Measurements from ENCODE around the gene DNTT.

The DNTT gene

DNA sequence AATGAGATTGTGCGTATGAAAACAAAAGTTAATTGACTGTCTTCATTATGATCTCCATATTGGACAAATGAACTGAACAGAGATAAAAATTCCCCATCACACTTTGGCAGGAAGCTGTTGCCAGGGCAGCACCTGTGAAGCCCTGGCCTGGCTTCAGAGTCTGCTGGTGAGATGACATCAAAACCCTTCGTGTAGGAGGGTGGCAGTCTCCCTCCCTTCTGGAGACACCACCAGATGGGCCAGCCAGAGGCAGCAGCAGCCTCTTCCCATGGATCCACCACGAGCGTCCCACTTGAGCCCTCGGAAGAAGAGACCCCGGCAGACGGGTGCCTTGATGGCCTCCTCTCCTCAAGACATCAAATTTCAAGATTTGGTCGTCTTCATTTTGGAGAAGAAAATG is at the start of gene DNTT:
TSS of gene DNTT (plus strand) at position 205 of the 400 bp plus-strand sequence. CDS start at position 269, 64 bp downstream.
- DNase-seq (ENCODE audit: low spot score): no peak

GRCh38 chr10:96254976-96255375 is 49.3 kb upstream of the DNTT start:
- DNase-seq (ENCODE audit: low spot score): no peak

DNA sequence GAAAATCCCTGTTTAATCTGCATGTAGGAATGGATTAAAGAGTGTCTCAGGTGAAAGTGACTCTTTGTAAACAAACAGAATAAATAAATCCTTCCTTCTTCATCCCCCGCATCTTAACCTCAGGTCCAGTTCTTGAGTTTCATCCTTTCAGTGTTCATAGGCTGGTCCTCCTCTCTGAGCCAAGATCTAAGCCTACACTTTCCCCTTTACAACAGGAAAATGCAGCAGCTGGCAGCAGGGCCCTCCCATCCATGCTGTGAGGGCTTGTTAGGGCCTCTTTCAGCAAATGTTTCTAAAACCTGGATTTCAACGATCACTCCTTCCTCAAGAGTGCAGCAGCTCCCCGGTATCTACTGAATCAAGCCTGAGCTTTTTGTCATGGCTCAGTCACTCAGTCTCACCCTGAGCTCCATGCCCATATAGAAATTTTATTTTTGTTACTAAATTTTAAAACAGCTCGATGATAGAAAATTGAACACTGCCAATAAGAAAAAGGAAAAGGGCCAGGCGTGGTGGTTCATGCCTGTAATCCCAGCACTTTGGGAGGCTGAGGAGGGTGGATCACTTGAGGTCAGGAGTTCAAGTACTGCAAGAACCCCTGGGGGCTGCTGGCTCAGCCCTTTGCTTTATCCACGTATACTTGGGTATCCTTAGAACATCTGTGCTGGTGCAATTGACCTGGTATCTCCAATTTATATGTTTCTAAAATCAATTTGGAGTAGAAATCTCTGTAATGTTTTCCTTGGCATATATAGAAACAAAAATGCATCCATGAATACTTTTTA is 48.5 kb upstream of the DNTT start:
- DNase-seq (ENCODE audit: low spot score): no peak

DNA sequence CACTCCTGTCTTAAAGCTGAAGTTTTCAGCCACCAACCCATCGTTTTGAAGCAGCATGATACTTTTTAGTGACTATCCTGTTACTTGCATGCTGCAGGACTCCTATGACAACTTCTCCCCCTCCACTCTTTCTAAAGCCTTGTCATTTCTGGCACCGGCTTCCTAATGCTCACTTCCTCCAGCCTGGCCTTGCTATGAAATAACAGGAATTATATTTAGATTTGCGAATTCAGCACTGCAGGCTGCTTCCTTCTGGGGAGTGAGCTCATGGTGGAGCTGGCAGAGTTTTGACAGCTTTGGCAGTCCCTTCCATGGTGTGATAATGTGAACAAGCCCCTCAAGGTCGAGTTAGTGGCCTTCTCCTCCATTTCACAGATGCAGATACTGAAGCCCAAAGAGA is 46.3 kb upstream of the DNTT start:
- DNase-seq (ENCODE audit: low spot score): no peak

DNA sequence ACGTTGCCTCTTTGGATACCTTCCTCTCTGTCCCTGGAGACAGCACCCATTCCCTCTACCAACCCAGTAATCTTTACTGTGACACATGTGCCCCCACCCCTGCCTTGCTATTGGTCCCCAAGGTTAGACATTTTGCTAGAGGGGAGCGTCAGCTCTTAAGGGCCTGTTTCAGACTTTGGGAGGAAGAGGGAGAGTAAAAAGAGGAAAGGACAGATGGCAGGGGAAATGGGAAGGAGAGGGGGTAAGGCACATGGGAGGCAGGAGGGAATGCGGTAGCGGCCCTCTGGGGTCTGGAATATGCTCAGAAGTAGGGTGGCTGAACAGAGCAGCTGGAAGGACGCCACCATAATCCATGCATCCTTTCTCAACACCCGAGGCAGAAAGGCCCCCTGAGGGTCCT is 45.1 kb upstream of the DNTT start:
- DNase-seq (ENCODE audit: low spot score): no peak

DNA sequence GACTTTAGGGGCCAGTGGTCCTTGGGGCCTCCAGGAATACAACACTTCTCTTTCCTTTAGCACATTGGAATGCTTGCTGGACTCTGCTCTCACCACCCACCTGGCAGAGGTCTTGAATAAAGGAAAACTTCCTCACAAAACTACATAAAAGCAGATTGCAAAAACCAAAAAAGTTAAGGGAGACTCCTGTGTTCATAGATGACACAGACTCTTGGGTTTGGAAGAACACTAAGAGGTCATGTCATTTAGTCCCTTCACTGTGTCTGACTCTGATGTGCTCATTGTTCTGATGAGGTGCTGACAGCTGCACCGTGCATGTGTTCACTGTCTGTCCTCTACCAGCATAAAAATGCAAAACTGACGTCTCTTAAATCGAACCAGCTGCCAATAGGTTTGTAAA is 44.2 kb upstream of the DNTT start:
- DNase-seq (ENCODE audit: low spot score): no peak

- no peak for DNase-seq (ENCODE audit: low spot score)
Observed at GRCh38 chr10:96261132-96261531, 43.1 kb upstream of the DNTT start.

GRCh38 chr10:96261930-96262329 is 42.3 kb upstream of the DNTT start:
- no peak for DNase-seq (ENCODE audit: low spot score)

- DNase-seq (ENCODE audit: low spot score): no peak
Observed at GRCh38 chr10:96263176-96263575, 41.1 kb upstream of the DNTT start.

DNA sequence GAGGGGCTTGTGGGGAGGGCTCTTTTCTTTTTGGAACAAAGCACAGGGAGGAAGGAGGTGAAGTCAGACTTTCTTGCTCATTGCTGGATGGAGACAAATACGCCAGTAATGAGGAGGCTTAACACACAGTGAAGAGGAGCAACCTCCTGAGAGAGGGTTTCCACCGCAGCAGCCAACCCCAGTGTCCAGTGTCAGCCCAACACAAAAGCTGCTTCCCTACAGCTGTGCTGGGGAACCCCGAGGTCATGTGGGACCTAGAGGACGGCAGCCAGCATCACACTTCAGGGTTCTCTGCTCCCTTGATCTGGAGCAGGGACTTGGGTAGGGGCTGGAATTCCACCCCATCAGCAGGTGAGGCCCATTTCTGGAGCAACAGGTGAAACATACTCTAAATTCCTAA is 40.6 kb upstream of the DNTT start:
- DNase-seq (ENCODE audit: low spot score): no peak

GRCh38 chr10:96264938-96265337 is 39.3 kb upstream of the DNTT start:
- DNase-seq (ENCODE audit: low spot score): no peak

GRCh38 chr10:96266118-96266770 is 38.0 kb upstream of the DNTT start:
- no peak for DNase-seq (ENCODE audit: low spot score)

DNA sequence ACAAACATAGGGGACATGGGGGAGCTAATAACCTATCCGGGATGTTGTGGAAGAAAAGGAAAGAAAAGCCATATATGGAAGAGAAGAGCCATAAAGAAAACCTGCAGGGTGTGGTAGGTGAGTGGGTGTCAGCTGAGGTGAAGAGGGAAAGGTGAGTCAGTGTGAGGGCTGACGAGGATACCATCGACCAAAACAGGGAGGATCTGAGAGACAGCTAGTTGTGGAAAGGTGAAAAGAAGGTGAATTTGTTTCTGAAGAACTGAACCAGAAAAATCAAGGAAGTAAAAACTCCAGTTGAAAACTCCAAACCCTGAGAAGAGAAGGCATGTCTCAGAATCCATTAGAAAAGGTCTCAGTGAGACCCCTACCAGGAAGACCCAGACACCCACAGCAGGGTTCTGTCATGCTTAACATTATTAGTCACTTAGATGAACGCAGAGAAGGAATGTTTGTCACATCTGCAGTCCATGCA is 37.0 kb upstream of the DNTT start:
- no peak for DNase-seq (ENCODE audit: low spot score)

DNA sequence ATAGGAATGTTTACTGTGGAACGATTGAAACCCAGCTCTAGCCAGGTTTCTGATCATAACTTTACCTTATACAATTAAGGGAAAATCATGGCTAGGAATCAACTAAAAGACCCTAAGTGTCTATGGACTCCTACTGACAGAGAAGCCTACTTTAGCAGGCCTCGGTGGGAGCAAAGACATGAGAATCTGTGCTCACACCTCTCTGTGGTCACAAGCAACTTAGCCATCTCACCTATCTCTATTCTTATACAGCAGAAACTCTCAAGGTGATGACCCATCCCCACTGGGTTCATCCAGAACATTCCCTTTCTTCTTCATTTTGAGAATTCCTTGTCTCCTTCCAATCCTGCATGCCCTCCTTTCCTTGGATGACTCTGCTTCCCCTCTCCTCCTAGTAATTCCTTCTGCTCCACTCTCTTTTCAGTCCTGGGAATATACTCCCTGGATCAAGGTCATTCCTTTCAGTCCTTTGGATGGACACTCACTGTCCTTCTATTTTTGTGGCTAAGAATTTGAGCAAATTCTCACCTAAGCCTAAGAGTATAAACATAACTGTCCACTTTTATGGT is 35.8 kb upstream of the DNTT start:
- DNase-seq (ENCODE audit: low spot score): no peak

- DNase-seq (ENCODE audit: low spot score): no peak
Observed at GRCh38 chr10:96269438-96270300, 34.6 kb upstream of the DNTT start.

DNA sequence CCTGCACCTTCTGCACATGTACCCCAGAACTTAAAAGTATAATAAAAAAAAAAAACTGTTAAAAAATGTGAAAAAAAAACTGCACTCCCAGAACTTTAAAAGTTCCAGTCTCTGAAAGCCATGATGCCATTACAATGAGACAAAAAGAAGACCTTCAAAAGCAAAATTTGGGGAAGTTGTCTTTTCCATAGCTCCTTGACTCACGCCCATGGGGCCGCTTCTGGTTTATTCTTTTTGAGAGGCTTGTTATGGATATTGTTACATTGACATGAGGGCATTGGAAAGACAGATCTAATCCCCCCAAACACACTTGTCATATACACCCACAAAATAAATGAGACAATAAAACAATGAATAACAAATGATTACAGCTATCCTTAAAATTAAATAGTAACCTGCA is 33.7 kb upstream of the DNTT start:
- no peak for DNase-seq (ENCODE audit: low spot score)

GRCh38 chr10:96271016-96271815 is 33.0 kb upstream of the DNTT start, which contains the start of gene BLNK:
Gene BLNK, minus strand, starts transcription at chr10:96271569. Its CDS starts 171 bp downstream, at chr10:96271398.
- no peak for DNase-seq (ENCODE audit: low spot score)

DNA sequence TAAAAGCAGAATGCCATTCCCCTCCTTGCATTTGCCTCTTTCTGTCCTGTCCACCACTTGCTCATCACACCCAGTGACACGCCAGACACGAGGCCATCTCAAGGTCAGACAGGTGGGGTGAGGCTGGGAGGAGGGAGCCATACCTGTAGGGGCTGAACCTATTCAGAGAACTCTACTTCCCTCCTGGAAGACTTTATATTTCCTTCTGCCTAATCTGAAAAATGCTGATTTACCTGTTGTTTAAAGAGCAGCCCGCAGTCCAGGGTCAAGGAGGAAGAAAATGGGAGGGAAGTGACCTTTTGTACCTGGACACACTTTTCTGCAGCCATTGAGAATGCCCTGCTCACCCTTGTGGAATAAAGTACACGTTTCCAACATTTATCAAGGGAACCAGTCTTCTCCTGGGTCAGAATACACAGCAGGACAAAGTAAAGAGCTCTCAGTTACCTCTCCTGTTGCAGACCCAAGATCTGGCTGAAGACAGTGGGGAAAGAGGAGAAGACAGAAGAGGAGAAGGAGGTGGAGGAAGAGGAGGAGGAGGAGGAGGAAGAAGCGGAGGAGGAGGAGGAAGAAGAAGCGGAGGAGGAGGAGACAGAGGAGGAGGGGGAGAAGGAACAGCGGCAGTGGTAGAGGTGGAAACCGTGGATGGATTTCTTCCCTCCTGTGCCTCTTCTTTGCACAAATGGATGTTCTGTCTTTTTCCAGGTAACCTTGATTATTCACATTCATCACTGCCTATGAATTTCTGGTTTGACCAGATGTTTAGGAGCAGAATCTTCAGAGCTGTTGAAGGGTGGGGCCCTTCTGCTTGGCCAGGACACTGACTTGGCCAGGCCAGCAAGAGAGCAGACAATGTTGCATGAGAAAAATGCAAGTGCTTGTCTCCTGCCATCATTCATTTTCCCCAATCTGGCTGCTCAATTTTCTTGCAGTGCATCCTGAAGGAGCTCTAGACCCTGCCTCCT is 31.6 kb upstream of the DNTT start:
- no peak for DNase-seq (ENCODE audit: low spot score)

DNA sequence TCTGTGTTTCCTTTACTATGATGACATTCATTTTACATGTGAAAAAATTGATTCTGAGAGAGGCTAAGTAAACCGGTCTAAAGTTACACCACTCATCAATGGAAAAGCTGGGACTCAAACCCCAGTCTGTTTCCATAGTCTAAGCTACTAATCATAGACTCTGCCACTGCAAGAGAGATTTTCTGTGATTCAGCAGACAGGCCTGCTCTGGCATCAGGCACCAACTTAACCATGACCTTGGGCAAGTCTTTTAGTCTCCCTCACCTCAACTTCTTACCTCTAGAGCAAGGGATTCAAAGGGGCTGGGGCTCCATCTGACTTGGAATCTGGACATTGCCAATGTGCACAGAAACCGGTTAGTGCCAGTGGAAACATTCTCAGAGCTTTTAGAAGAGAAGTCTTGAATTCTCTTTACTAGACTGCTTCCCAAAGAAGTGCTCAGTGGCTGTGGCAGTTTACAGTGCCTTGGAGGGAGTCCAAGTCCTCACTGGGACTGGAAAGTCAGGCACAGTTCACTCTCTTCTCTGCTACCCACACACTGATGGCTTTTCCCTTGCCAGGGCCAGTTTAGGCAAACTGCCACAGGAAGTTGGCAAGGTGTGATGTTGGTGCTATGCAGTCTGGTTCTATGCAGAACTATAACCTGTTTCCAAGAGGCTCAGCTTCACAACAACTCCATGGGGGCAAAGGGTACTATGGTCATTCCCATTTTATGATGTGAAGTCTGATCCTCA is 28.4 kb upstream of the DNTT start:
- DNase-seq (ENCODE audit: low spot score): no peak

Data from CD4-positive, alpha-beta T cell treated with Interleukin-2 at 100 ng/mL for 4 hours (primary cell).